T-helper 1 cell treated with Interleukin-12 subunit alpha and Interleukin-12 subunit beta and Interleukin-4 antibody, amounts not matched to agents 30 ng/mL and 1 ng/mL, for 36 hours (primary cell): ENCODE results near the gene DOC2A. TPM values are rescaled to one million over a fixed set of nuclear protein-coding genes. Genes with fewer than 3 reads are reported as not detected.

Experiments
- intact Hi-C: fragments of 100-400 bp; cut with micrococcal nuclease; formaldehyde crosslinking; loops from one replicate; pipeline ENCODE4 v1.15.1; 2024
- total RNA-seq: library from RNA; stranded (reverse); gene quantifications from 2 replicates; pipeline ENCODE4 v1.2.3, GENCODE V29; 2022

DOC2A gene
- total RNA-seq, 1 donor from 2014 or later, result not detected

DNA sequence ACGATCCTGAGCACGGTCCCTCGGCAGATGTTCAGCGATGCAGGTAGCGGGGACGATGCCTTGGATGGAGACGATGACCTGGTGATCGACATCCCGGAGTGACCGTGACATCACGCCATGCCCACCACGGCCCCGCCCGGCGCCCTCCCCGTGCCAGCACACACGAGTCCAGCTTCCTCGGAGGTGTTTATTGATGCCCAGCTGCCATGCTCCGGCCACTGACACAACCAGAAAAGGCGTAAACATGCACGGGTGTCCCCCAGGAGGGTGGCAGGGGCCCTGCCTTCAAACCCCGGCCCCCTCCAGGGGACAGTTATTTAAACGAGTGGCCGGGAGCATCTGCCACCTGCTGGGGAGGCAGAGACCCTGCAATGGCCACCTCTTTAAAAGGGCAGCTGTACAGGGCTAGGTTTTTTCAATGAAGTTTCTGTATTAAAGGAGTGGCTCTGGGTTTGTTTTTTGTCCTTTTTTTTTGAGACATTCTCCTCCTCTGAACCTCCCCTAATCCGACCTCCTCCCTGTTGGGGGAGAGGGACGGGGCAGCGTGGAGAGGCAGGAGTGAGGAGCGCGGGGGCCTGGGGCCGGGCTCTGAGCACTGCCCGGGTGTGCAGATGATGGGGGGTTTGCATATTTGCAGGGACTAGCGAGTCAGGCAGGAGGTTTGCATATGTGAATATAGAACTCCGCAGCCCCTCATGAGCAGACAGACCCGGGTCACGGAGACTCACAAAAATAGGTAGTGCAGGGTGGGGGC lies 5.3 kb downstream of the DOC2A start:
- intact Hi-C loops, result loop anchor here (1.0 kb wide), 1 partner anchor 305 kb away; no protein-coding TSS in a partner anchor

DNA sequence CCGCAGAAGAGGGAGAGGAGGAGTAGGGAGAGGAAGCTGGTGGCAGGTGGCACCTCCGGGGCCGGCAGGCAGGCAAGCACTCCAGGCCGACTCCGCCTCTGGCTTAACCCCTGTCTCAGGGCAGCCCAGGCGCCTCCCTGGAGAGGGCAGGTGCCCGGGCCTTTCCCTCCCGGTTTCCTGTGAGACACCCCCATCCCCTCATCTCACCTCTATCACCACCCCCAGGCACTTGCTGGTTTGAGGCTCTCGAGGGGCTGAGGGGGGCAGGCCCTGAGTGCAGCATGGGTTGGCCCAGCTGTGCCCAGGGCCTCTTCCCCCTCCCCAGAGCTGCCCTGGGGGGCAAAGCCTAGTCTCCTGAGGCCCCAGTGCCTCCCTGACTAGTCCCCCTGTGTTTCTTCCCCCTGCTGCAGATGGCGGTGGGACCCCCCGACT lies 6.0 kb downstream of the DOC2A start:
- intact Hi-C loops, result loop anchor here (1.0 kb wide), 1 partner anchor 305 kb away; no protein-coding TSS in a partner anchor

DNA sequence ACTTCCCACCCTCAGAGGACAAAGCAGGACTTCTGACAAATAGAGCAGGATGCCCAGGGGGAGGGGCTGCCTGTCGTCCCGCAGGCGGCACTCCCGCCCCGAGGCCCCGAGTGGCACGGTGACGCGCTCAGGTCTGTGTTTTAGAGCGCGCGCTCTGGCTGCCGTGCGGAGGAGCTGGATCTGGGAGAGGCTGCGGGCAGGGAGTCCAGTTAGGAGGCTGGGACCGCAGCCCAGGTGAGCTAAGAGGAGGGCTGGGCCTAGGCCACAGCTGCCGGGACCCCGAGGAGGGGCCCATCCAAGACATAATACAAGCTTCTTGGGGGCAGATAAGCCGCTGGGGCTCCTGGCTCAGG lies 6.4 kb downstream of the DOC2A start:
- intact Hi-C loops, result no loop called here

DNA sequence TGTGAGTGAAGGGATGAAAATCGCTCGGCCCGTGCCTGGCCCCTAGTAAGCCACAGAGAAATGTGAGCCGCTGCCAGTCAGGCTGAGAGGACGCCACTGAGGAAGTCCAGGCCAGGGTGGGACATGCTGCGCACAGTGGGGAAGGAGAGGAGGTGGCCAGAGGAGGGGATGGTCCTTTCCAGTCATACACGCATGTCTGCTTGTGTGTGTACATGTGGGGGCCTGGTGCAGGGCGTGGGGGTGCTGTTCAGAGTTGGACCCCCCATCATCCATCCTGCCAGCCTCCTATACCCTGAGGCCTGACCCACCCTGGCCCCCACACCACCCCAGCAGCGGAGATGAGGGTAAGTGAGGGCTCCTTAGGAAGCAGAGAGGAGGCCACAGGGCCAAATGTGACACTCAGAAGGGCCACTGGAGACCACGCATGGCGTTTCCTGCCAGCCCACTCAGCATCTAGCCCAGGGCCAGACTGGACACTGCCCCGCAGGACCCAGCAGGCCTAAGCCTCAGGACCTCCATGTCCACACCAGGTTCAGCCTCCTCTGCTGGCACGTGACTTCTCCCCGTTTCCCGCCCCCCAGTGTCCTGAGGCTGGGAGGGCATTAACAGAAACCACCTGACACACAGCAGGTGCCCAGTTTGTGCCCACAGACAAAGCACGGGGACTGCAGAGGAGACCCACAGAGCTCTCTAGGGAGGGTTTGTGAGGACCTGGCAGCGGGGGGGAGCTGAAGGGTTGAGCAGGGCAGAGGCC lies 7.0 kb downstream of the DOC2A start:
- intact Hi-C loops, result no loop called here

DNA sequence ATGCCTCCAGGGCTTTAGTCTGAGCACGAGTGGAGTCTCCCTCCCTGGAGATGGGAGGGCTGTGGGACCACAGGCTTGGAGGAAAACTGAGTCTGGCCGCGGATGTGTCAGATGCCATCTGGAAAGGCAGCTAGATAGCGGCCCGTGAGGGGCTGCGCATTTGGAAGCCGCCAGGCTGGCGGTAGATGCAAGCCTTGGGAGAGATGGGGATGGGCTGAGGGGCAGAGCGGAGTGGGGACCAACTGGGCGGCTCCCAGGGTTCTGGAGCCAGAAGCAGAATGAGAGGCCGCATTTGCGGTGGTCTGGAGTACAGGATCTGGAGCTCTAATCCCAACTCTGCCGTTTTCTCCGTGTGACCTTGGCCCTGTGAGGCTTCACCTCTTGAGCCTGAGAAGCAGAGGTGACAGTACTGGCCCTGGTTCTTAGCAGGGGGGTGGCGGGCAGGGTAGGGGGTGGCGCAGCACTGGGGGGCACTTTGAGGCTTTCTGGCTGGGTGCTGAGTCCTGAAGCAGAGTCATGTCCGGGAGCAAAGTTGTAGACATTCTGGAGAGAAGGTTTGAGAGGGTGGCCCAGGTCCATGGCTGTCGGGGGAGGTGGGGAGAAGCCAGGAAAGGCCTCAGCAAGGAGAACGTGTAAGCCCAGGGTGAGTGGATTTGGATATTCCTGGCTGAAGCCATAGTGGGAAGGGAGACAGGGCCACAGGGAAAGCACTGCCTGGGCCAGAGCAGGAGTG lies 8.0 kb downstream of the DOC2A start:
- intact Hi-C loops, result no loop called here

DNA sequence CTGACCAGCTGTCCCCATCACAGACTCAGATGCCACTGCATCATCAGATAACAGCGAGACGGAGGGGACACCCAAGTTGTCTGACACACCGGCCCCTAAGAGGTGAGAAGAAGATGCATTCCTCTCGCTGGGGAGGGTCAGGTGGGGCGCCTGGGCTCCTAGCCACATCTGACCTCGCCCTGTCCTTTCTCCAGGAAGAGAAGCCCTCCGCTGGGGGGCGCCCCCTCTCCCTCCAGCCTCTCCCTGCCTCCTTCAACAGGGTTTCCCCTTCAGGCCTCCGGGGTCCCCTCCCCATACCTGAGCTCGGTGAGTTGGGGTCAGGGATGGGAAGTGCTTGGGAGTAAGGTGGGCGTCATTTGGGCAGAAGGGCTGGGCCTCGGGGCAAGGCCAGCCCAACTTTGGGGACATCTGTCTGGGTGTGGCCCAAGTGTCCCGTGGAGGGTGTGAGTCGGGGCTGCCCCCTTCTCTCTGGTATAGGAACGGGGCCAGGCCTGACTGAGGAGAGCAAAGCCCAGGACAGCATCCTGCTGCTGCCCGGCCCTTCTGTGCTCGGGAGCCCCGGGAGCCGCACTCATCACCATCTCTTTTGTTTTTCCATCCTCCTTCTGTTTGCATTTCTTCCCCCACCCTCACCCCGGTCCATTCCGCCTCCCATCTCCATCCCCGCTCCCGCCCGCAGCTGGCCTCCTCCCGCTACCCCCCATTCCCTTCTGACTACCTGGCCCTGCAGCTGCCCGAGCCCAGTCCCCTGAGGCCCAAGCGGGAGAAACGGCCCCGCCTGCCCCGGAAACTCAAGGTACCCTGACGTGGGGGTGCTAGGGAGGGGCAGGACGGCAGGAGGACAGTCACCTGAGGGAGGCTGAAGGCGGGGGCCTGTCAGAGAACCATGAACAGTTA lies 9.8 kb downstream of the DOC2A start:
- intact Hi-C loops, result no loop called here

DNA sequence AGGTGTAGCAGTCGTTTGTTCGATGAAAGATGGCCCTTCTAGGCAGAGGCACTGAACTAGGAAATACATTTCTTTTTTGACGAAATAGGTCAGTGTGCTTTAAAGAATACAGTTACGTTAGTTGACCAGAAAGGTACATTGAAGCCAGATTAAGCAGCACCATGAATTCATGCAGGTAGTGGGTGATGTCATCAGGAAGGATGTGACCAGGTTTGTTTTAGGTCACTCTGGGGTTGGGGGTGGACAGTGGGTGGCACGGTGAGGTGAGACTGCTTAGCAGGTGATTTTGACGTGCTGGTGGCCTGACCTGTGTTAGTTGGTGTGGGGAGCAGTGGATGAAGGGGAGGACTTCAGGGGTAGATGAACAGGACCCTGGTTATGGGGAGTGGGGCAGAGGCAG lies 11.2 kb downstream of the DOC2A start:
- intact Hi-C loops, result loop anchor here (5.0 to 10.0 kb wide), 3 partner anchors 405 to 1177 kb away; partner anchors contain the start of genes ATXN2L, CFAP119 and RNF40

DNA sequence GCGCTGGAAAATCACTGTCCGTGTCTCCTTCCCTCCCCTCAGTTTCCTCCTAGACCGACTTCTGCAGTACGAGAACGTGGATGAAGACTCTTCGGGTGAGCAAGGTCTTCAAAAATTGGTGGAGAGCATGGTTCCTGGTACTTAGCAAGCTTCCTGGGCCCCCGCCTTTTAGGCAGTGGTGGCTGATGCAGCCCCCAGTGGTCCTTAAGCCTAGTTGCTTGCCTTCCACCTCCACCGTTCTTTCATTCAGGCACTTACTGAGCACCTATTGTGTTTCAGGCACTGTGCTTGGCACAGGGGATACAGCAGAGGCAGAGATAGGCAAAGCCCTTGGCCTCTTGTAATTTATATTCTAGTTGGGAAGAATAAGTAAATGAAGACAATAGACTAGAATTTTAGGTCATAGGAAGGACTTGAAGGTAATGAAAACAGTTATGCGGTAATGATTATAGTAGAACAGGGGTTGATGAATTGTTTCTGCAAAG lies 14.0 kb downstream of the DOC2A start:
- intact Hi-C loops, result loop anchor here (1.0 to 10.0 kb wide), 13 partner anchors 24 to 1175 kb away; partner anchors contain the start of genes ASPHD1, ATXN2L, CDIPT and CFAP119

DNA sequence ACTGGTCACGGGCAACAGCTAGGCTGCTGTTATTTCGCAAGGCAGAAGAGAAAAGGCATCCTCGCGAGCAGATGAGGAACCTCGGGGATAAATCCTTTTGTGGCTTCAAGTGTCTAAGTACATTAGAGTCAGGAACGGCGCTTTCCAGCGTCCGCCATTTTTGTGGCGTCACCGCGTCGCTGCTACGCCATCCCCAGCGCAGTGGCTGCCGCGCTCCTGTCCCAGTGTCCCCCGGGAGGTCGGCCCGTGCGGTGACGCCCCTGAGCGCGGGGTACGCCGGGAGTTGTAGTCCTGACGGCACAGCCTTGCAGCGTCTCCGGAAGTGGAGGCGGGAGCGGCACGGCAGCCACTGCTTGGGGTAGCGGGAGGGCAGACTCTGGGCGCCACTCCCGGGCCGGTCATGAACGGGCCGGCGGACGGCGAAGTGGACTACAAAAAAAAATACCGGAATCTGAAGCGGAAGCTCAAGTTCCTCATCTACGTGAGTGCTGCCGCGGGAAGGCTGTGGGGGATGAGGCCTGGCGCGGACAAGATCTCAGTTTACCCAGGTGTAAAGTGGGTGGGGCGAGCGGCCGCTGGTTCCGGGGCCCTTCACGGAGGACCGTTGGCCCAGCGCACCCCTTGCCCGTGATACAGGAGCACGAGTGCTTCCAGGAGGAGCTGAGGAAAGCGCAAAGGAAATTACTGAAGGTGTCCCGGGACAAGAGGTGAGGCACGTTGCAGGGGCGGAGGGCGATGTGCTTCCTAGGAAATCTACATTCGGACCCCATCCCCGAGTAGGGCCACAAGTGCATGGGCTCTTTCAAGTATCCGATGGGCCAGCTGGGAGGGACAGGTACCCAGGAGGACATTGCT lies 14.7 kb downstream of the DOC2A start, which contains the start of gene INO80E:
INO80E (plus strand) TSS at position 331 of the 855 bp plus-strand sequence; CDS start at position 401, 70 bp downstream.
- intact Hi-C loops, result loop anchor here (1.0 to 10.0 kb wide), 14 partner anchors 23 to 1174 kb away; partner anchors contain the start of genes ASPHD1, ATXN2L, CDIPT and CFAP119

DNA sequence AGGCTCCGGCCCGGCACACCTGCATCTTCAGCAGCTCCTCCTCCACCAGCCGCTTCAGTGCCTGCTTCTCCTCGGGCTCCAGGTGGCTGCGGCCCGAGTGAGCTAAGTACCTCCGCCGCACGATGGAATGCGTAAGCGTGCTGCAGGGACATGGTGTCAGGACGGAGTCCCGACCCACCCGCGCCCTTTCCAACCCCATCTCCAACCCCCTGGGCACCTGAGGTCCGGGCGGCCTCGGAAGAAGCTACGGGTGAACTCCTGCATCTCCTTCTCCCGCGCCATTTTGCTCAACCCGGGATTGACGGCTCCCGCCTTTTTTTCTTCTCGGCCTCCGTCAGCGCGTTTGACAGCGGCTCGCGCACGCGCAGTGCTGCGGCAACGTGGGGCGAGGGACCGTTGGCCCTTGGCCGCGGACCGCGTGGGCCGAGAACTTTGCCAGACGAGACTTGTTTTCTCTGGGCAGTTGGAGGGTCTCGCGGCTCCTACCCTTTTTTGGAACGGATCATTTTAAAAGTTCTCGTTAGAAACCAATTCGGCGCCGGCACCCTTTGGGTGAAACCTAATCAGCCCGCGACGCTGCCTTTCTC lies 15.4 kb downstream of the DOC2A start, which contains the start of gene HIRIP3:
HIRIP3 (minus strand) TSS at position 294 of the 587 bp plus-strand sequence; CDS start at position 282, 12 bp downstream.
- intact Hi-C loops, result loop anchor here (1.0 to 10.0 kb wide), 4 partner anchors 401 to 1173 kb away; partner anchors contain the start of genes ATXN2L, CFAP119 and RNF40

DNA sequence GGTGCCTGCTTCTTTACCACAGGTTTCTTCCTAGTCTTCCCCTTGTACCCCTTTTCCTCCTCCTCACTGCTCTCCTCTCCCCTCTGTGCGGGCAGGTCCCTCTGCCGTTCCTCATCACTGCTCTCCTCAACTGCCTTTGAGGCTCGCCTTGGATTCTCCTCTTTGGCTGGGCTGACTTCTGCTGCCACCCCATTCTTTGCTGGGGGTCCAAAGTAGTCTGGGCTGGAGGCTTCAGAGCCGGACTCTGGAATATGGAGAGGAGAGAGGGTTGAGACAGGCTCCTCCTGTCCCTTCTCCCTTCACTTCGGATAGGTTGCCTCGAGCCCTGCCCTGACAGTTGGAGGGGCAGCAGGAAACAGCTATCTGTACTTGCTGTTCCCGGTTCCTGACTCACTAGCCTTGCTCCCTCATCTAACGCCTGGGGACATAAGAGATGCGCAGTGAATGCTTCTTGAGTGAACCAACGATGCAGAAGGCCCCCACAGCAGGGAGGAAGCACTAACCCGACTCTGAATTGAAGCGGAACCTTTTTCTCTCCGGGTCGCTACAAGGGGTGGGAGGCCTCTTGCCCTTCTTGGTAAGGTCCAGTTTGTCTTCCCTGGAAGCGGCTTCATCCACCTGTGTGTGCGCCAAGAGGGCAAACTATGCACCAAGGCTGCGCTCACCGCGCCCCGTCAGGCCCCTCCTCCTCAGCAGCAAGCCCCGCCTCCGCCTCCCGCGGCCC lies 16.1 kb downstream of the DOC2A start:
- intact Hi-C loops, result loop anchor here (1.0 to 10.0 kb wide), 4 partner anchors 400 to 1172 kb away; partner anchors contain the start of genes ATXN2L, CFAP119 and RNF40

DNA sequence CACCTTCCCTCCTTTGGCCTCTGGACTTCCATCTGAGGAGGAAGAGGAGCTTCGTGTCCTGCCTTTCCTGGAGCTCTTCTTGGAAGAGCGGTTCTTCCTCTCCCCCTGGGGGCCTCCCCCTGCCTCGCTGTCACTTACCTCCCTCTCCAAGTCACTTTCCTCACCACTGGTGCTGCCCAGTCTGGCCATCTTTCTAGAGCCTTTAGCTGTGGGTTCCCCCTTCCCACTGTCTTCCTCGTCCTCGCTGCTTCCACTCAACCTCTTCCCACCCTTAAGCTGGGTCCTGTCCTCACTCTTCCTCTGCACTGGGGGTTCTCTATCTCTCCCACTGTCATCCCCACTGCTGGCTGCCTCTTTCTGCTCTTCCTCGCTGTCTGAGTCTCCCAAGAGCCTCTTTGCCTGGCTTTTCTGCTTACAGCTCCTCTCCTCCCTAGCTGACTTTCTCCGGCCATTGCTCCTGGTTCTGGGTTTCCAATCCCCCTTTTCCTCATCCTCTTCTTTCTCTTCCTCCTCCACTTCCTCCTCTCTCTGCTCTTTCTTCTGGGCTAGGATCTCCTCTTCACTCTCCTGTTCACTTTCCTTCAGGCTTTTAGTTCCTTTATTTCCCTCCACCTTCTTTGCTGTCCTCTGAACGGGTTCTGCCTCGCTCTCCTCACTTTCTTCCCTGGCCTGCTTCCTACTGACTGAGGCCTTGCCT lies 16.8 kb downstream of the DOC2A start:
- intact Hi-C loops, result loop anchor here (2.0 to 10.0 kb wide), 2 partner anchors 67 to 399 kb away; no protein-coding TSS in a partner anchor

DNA sequence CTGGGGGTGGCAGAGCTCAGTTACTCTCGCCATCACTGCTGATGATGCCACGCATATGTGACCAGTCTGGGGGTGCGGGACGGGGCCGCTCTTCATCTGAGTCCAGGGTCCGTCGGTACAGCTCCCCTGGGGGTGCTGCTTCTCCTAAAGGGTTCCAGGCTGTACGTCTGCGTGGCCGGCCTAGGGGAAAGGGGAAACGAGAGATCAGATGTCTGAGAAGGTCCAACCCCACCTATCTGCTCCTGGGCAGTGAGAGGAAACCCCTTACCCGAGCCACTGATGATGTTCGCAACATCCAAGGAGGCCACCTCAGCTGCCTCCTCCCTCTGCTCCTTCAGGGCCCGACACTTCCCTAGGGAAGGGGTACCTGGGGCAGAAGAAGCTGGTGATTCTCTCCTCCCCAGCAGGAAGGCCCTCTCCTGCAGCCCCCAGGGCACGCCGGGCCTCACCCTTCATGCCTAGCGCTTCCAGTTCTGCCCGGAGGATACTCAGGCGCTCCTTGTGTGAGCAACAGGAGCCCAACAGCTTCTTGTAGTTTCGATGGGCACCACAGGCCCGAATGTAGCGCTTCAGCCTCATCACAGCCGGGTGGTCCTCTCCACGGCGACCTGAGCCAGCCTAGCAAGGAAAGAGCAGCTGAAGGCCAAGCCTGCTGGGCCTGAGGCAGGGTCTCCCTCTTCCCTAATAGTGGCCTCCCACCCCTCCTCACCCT lies 17.5 kb downstream of the DOC2A start:
- intact Hi-C loops, result loop anchor here (2.0 to 10.0 kb wide), 2 partner anchors 67 to 399 kb away; no protein-coding TSS in a partner anchor

DNA sequence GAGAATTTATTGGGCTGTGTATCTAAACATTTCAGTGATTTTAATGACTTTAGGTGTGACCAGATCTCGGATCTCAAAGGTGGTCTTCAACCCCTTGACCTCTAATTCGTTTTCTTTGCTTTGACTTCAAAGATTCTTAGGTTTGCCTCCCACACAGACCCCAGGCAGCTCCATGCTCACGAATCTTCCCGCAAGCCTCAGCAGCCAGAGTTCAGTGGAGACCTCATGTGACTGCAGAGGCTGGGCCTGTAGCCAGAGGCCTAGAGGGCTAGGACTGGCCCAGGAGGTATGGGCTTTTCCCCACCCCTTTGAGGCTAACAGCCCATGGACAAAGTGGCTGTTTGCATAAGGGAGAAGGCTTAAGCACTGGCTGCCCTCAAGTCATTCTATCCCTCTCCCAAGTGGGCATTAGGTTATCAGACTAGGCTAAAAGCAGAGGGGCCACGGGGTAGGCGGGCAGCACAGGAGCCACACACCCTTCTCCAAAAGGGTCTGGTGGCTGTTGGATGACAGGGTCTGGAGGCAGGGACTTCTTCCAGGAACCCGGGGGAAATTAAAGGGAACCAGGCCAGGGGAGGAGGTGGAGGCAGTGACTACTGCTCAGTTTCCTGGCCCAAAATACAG lies 18.4 kb downstream of the DOC2A start:
- intact Hi-C loops, result loop anchor here (2.0 to 10.0 kb wide), 2 partner anchors 68 to 398 kb away; no protein-coding TSS in a partner anchor

DNA sequence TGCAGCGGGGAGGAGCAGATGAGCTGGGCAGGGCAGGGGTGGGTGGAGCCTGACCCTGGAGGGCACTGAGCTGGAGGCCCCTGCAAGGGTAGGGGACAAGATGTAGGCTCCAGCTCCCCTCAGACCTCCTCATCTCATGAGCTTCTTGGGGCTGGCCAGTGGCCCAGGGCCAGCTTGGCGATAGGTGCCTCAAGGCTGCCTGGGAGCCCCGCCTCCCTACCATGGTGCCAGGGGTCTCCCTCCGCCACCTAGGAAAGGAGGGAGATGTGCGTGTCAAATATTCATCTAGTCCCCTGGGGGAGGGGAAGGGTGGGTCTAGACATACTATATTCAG lies 19.3 kb downstream of the DOC2A start:
- intact Hi-C loops, result loop anchor here (10.0 kb wide), 1 partner anchor 397 kb away; no protein-coding TSS in a partner anchor
